Posterior vena cava (tissue), 2 donors: ENCODE measurements around the gene ATP12A. TPM values are rescaled to one million over a fixed set of nuclear protein-coding genes. Genes with fewer than 3 reads are reported as not detected.
A peak's percentile ranks its signal among the peaks of the same experiment; 100 is the strongest.

Experiments
- DNase-seq: peaks from one replicate; pipeline ENCODE4 v3.0.0-alpha.2; 2020; ENCODE audit warnings: low spot score
- intact Hi-C, 2 donors: fragments of 100-400 bp; cut with DNase I; formaldehyde crosslinking; loops; one replicate each; pipeline versions ENCODE4 v1.14.1 to v1.14.2; 2022 to 2023
- long read RNA-seq, 2 donors: library from polyadenylated mRNA; unstranded; transcript quantifications; one replicate each; pipeline ENCODE4 v2.0.0, GENCODE V29; 2020 to 2021
- total RNA-seq, 2 donors: library from RNA; stranded (reverse); fragmentation: NEBNext Ultra II Directional; extraction: Animal tissue kit (Norgen Biotek cat#: 25700); gene quantifications; one replicate each; pipeline ENCODE4 v1.2.1, GENCODE V29; 2021
- donor health status: DM: yes; HTN: yes; CAD: no.
- donor health status: DM: yes; HTN: yes; CAD: no.

ATP12A gene
- not detected for total RNA-seq
- long read RNA-seq, donor 1, result 0 reads
- long read RNA-seq, donor 2, result 0 reads

- DNase-seq, result no peak
- intact Hi-C loops, result no loop called here
These were observed at the start of gene ATP12A for GRCh38 chr13:24680258-24680920. TSS of gene ATP12A (plus strand) at chr13:24680408. CDS start at chr13:24680744, 336 bp downstream.

GRCh38 chr13:24630851-24631620, 49.2 kb upstream of the ATP12A start:
- DNase-seq, result no peak
- intact Hi-C loops, result no loop called here

GRCh38 chr13:24631922-24632321, 48.3 kb upstream of the ATP12A start:
- intact Hi-C loops, result no loop called here
- no peak for DNase-seq

- intact Hi-C loops, result no loop called here
- DNase-seq, result no peak
These were observed 47.7 kb upstream of the ATP12A start for GRCh38 chr13:24632382-24633121.

DNA sequence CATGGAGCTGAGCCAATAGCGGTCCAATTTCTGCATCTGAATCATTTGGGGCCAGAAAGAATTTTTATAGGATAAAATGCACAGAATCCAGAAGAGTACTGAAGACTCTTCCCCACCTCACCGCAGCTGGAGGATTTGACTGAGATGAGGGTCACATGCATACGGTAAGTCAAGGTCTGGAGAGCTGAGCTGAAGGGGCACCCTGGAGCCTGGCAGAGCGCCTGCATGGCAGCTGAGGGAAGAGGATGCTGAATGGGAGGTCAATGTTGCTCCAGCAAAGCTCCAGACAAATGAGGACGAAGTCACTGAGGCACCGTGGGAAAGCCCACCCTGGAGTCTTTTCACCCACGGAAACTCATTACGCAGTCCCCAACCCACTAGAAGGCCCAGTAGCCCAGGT, 43.4 kb upstream of the ATP12A start:
- no peak for DNase-seq
- intact Hi-C loops, result no loop called here

DNA sequence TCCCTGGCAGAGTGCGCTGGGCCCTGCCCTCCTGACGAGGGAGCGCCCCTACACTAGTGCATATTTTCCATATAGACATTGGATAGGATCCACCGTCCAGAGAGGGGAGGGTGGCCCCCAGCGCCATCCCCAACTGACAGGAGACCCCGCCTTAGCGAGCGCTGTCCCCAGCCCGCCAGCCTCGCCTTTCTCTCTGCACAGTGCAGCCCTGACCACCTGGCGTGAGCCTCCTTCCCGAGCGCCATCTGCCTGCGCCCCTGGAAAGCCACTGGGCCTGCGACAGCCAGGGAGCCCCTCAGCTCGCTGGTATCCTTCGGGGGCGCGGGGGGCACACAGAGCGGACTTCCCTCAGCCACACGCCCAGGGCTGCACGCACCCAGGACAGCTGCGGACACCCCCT, 42.1 kb upstream of the ATP12A start:
- intact Hi-C loops, result no loop called here

GRCh38 chr13:24640752-24641151, 39.5 kb upstream of the ATP12A start:
- DNase-seq, result no peak
- intact Hi-C loops, result no loop called here

More for the DNA sequence above, 42.1 kb upstream of the ATP12A start:
- DNase-seq, result no peak

DNA sequence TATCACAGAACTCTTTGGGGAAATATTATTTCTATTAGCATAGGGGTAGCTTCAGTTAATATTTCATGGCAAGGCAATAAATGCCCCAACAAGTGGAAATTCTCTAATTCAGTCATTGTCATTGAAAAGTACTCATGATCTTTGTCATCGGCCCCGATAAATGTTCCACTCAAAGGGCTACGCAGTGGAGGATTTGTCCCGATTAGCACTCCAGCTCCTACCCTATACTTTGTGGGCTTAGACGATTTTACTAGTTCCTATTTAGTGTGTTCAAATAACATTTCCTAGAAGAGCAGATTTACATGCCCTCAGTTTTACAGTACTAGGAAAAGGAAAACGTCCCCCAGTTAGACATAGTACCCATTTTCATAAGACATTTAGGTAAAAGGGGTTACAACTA, 38.0 kb upstream of the ATP12A start:
- DNase-seq, result no peak

DNA sequence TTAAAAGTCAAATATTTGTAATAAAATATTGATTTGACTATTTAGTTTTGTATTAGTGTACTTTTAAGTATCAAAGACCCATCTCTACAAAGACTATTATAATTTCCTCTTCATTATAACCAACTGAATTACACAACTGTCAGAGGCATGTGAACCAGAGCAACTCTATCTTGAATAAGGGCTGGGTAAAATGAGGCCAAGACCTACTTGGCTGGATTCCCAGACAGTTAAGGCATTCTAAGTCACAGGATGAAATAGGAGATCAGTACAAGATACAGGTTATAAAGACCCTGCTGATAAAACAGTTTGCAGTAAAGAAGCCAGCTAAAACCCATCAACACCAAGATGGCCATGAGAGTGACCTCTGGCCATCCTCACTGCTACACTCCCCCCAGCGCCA, 36.2 kb upstream of the ATP12A start:
- no peak for DNase-seq
- intact Hi-C loops, result no loop called here

More for the DNA sequence above, 38.0 kb upstream of the ATP12A start:
- intact Hi-C loops, result no loop called here

GRCh38 chr13:24648271-24648670, 31.9 kb upstream of the ATP12A start:
- intact Hi-C loops, result no loop called here
- DNase-seq, result no peak

DNA sequence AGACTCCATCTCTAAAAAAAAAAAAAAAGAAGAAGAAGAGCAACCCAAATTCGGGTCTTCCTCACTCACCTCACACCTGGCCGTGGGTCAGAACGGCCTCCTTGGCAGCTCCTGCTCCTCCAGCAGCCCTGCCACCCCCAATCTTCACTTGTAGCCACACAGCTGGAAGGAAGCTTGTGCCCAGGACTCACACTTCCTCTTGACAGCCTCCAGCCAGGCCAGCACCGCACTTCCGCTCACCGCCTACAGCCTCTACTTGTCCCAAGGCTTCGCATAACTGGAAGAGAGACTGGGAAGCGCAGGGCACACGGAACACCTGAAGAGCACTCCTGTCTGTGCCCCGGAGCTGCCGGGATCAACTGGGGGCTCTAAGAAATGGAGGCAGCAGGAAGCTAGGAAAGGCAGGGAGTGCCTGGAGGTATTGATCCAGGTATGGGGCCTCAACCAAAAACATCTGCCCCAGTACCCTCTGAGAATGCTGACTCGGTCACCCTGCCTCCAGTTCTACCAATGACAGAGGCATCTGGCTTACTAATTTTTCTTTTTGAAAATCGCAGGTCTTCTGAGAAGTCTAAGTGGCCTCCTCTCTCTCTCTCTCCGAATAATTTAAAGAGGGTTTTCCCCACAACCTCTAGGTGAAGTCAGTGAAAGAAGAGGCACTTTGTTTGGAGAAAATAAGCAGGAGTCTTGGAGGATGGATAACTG, 31.1 kb upstream of the ATP12A start:
- DNase-seq, result no peak
- intact Hi-C loops, result no loop called here

DNA sequence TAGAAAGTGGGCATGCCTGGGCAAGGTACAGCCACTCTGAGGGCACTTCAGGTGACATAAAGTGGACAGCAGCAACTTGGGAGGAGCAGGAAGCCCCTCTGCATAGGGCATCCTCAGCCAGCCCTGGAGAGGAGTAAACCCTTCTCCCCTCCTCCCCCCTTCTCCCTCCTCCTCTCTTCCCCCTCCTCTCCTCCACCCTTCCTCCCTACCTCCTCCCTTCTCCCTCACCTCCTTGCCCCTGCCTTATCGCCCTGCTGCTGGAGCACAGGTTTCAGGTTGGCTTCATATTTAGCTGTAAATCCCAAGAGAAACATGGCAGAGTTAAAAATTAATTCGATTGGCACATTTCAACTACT, 30.5 kb upstream of the ATP12A start:
- intact Hi-C loops, result no loop called here
- DNase-seq, result no peak

- intact Hi-C loops, result no loop called here
- DNase-seq, result no peak
These were observed 30.0 kb upstream of the ATP12A start for GRCh38 chr13:24650161-24650560.

DNA sequence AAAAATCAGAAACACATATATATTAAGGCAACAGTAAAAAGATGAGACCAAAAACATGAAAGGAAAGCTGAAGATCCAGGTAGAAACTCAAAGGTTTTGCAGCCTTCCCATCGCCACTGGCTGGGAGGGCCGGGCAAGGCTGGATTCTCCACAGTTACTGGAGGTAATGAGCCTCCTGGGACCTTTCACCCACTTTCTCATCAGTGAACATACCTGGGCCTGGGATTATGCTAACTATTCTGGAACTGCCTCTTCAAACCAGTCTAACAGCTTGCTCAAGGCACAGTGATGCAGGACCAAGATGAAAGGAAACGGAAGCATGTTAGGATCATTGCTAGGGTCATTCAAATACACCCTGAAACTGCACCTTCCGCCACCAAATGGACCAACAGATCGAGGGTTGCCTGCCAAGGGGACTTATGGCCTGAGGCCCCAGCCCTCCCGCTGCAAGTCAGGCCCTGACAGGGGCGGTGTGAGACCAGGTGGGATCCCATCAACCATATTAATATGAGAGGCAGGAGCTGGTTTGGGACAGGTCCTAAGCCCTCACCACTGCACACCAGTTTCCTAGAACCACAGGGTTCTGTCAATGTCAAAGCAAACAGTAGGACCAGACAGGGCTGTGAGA, 28.4 kb upstream of the ATP12A start:
- intact Hi-C loops, result no loop called here
- peak; percentile 67 for DNase-seq

DNA sequence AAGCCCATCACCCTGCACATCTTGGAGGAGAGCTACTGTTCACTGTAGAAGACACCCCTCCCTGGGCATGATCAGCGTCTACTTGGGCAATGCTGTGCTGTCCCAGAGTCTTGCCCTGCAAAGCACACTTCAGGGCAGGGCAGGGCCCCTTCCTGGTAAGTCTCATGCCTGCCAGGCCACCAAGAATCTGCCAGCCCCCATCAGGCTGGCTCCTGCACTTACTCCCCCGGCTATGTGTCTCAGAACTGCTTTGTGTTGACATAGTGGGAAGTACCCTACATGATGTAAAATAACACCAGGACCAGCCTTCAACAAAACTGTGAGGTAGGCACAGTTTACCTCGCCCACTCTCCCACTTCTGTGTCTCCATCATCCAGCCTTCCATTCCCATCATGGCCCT, 27.8 kb upstream of the ATP12A start:
- intact Hi-C loops, result no loop called here
- peak; percentile 72 for DNase-seq

- DNase-seq, result no peak
- intact Hi-C loops, result no loop called here
These were observed 25.5 kb upstream of the ATP12A start for GRCh38 chr13:24654741-24655140.

DNA sequence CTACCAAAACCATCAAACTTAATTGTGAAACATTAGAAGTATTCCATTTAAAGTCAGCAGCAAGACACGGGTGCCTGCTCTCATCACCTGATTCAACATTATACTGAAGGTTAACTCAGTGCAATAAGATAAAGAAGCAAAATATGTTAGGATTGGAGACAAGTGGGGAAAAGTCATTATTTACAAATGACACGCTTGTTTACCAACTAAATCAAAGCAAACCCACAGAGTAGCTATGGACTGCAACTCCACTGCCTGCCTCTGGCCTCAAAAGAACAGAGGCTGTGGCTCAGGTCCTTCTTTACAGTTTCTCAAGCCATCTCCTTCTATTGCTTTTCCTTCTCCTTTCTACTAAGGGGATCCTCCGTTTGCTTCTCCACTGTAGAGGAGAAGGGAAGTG, 21.0 kb upstream of the ATP12A start:
- intact Hi-C loops, result no loop called here
- DNase-seq, result no peak

- intact Hi-C loops, result no loop called here
- no peak for DNase-seq
These were observed 20.0 kb upstream of the ATP12A start for GRCh38 chr13:24660023-24660741.

- intact Hi-C loops, result no loop called here
- no peak for DNase-seq
These were observed 18.5 kb upstream of the ATP12A start for GRCh38 chr13:24661713-24662112.
